ENCODE measurements around the gene NHLRC4.

DNA sequence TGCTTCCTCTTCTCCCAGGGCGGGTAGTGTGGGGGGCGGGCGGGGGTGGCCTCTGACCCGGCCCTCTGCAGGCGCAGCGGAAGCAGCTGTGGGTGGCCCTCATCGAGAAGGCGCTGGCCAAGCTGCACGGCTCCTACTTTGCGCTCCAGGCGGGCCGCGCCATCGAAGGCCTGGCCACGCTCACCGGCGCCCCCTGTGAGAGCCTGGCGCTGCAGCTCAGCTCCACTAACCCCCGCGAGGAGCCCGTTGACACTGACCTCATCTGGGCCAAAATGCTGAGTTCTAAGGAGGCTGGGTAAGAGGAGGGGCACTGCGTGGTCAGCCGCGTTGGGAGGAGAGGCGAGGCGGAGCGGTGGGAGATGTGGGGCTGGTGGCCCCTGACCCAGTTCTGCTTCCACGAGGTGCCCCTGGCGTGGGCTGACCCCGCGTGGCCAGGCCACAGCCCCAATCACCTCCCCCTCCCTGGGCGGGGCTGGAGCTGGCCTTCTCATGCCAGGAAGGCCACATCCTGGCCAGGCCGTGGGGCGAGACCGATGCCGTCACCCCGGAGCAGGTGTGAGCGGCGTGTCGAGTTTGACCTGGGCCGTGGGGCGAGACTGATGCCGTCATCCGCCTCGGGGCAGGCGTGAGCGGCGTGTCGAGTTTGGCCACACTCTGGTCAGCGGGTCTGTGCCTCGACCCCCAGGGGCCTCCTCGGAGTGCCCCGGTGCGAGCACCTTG lies 17.1 kb upstream of the NHLRC4 start:
- TF ChIP-seq, protein P1, sequence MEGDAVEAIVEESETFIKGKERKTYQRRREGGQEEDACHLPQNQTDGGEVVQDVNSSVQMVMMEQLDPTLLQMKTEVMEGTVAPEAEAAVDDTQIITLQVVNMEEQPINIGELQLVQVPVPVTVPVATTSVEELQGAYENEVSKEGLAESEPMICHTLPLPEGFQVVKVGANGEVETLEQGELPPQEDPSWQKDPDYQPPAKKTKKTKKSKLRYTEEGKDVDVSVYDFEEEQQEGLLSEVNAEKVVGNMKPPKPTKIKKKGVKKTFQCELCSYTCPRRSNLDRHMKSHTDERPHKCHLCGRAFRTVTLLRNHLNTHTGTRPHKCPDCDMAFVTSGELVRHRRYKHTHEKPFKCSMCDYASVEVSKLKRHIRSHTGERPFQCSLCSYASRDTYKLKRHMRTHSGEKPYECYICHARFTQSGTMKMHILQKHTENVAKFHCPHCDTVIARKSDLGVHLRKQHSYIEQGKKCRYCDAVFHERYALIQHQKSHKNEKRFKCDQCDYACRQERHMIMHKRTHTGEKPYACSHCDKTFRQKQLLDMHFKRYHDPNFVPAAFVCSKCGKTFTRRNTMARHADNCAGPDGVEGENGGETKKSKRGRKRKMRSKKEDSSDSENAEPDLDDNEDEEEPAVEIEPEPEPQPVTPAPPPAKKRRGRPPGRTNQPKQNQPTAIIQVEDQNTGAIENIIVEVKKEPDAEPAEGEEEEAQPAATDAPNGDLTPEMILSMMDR (IDR thresholded peaks at IDR 0.05), result no peak
- no peak for TF ChIP-seq POLR2A (IDR thresholded peaks at IDR 0.05)
